NCI-H69 (cell line): ENCODE data around the gene EHD1.

Source experiments
- DNase-seq: peaks from one replicate; lab custom pipeline; 2025; lab: John Stamatoyannopoulos, UW

The EHD1 gene

DNA sequence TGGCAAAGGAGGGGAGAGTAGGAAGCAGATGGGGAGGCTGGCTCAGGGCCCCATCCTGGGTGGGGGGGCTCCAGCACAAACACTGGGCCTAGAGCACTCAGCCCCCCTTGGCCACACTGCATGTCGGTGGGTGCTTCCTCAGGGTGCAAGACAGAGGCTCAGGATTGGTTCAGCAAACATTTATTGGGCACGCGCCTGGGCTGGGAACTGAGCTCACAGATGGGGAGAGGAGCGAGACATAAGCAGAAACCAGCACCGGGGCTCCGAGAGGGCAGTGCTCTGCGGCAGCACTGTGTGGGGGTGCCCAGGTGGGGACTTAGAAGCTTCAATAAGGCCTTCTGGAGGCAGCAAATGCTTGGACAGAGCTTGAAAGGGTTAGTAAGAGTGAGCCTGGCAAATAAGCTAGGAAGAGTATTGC lies 12.1 kb upstream of the EHD1 start:
- no peak for DNase-seq

DNA sequence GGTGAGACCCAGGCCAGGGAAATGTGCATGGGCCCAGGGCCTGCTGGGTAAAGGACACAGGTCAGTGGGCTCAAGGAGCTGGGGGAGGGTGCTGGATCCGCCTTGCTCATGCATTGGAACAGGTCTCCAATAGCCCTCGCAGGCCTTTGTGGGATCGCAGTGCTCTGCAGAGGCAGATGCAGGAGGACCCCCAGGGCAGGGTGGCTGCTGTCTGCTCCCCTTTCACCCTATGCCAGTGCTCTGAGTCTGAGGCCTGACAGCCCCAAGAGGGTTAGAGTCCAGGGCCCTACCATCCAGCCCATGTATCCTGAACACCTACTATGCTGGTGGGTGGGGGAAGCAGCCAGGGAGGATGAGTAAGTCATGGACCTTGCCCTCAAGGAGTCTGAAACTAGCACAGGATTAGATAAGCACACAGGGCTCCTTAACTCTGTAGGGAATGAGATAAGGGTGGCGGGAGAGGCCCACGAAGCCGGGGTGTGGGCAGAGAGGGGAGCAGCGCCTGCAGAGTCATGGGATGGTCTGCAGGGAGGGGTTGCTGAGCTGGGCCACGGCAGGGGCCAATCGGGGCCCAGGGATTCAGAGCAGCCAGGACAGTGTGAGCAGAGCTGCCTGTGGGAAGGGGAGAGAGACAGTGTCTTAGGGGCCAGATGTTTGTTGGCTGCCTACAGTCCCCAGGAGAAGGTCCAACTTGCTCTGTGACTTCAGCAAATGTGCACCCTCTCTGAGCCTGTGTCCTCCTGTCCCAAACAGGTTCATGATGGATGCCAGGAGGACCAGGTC lies 10.5 kb upstream of the EHD1 start:
- no peak for DNase-seq

DNA sequence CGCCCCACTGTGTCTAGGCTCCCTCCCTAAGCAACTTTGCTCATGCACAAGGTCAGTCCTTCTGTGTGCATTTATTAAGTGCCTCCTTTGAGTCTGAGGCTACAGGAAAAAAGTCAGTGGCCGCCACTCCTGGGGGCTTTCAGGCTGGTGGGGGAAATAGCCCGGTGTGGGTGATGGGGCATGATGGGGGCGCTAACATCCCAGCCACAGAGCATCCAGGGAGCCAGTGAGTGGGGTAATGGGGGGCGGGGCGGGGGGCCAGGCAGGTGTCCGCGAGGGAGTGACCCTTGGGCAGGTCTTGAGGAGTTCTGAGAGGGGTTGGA lies 9.9 kb upstream of the EHD1 start:
- DNase-seq: no peak

DNA sequence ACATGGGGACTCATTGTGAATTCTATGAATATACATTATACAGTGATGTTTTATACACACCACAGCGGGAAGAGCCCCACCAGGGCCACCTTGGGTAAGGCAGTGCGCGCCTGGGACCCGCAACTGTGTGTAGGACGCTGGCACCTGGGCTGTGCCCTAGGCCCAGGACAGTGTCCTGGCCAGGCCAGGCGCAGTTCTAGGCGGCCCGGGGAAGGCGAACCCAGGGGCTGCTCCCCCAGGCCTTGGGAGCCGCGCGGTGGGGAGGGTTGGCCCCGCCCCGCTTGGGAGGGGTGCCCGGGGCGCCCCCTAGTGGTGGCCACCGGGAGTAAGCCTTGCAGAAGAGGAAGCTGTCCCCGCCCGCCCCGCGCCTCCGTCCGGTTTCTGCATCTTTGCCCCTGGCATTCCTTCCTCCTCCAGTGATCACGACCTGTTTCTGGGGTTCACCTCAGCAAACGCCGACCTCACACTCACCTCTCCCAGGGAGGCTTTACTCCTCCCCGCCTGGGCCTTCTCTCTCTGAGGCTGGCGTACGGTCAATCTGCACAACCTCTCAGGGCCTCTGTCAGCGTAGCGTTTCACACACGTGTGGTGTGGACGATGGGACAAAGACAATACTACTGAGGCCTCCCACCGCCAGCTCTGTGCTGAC lies 9.5 kb upstream of the EHD1 start:
- peak; percentile 84 for DNase-seq

DNA sequence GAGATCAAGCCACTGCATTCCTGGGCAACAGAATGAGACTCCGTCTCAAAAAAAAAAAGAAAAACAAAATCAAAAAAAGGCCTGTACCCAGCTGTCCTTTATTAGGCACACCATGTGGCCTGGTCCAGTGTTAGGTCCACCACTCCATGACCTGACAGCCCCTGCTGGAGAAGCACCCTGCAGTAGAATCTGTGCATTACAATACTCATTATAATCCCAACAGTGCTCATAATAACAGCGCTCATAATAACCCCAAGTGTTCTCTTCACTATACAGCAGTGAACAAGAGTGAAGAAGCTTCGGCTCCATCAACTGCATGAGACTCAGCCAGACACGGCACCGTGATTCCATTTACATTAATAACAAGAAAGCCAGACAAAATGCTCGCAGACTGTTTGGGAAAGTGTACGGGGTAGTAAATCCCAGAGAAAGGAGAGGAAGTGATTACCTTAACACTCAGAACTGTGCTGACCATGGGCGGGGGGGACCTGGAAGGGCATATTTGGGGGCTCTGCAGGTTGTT lies 8.9 kb upstream of the EHD1 start:
- peak; percentile 40 for DNase-seq

DNA sequence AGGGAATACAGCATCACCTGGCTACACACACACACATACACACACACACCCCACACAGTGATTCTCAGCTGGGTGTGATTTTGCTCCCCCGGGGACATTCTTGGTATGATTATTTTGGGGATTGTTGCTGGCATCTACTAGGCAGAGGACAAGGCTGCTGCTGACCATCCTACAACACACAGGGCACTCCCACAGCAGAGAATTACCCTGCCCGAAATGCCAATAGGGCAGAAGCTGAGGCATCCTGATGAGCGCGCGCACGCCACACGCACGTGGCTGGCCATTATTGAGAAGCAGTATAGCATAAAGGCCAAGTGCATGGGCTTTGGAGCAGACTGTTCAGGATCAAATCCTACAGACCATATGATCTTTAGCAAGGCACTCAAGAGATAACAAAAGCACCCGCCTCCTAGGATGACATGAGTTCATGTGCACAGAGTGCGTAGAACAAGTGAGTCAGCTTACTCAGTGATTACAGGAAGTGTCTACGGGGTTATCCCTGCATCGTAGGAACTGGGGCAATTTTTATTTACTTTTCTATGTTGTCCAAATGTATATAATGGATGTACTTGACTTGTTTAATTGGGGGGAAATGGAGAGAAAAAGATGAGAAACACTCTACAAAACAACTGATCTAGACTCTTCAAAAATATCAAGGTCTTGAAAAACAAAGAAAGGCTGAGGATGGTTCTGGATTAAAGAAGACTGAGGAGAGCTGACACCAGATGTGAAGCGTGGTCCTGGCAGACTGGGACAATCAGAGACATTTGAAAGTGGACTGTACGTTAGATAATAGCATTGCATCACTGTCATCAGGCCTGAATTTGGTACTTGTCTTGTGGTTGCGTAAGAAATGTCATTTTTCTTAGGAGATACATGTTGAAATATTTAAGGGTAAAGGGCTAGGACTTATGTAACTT lies 7.2 kb upstream of the EHD1 start:
- peak; percentile 21 for DNase-seq

DNA sequence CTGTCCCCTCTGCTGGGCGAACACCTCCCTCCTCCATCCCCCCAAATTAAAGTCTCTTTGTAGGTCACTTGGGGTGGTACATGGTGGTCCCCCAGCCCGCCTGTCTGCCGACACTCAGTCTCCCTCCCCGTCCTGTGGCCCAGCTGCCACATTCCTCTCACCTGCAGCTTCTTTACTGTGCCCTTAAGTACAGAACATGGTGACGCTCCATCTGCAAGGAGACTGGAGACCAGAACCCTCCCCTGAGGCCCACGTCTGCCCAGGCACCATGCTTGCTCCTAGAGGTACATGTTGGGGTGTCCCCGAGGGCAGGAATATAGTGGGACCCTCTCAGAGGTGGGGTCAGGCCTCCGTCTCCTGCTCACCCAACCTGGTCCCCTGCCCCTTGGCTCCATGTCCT lies 5.6 kb upstream of the EHD1 start:
- no peak for DNase-seq

GRCh38 chr11:64883575-64883974 lies 5.2 kb upstream of the EHD1 start:
- no peak for DNase-seq

GRCh38 chr11:64882243-64882642 lies 3.8 kb upstream of the EHD1 start:
- DNase-seq: no peak

DNA sequence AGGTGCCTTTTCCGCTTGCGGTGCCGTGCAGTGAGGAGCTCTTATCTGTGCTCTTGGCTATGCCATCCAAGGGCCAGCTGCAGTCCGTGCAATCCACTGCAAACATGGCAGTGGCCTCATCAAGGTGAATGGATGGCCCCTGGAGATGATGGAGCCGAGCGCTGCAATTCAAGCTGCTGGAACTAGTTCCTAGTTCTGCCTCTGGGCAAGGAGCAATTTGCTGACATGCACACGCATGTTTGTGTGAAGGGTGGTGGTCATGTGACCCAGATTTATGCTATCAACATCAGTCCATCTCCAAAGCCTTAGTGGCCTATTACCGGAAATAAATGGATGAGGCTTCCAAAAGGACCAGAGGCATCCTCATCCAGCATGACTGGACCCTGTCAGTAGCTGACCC lies 3.1 kb upstream of the EHD1 start:
- peak; percentile 34 for DNase-seq

DNA sequence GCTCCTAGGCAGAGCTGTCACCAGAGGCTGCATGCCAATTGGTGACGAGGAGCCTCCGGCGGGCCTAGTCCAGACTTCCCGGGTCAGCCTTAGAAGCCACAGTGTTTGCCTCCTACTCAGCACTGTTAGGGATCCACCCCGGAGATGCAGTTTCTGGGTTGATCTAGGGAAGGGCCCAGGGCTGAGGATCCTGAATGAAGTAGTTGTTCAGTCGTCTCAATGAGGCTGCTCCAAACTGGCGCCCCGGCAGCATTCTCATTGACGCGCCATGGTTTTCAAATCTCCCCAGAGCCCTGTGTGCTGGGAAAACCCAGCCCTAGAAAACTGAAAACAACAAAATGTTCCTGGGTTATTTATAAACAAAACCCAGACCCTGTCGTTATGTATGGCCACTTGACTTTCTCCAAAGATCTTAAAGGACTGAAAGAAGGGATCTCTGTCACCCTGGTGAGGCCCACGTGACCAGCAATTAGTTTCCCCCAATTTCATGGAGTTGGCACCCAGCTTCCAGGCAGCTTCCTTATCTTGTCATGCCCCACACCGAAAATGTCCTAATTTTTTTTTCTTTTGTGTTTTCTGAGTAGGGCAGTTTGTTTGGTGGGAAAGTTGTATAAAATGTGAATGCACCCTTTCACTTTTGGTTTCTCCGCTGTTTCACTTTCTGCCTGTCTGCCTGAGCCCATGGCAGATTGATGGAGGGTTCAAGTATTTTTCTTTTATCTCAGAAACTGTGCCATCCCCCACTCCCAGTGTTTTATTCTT lies 2.0 kb upstream of the EHD1 start:
- no peak for DNase-seq

- no peak for DNase-seq
Measured at GRCh38 chr11:64879244-64879900, 951 bp upstream of the EHD1 start.

- no peak for DNase-seq
Measured at GRCh38 chr11:64878223-64878493, 263 bp downstream of the EHD1 start.

DNA sequence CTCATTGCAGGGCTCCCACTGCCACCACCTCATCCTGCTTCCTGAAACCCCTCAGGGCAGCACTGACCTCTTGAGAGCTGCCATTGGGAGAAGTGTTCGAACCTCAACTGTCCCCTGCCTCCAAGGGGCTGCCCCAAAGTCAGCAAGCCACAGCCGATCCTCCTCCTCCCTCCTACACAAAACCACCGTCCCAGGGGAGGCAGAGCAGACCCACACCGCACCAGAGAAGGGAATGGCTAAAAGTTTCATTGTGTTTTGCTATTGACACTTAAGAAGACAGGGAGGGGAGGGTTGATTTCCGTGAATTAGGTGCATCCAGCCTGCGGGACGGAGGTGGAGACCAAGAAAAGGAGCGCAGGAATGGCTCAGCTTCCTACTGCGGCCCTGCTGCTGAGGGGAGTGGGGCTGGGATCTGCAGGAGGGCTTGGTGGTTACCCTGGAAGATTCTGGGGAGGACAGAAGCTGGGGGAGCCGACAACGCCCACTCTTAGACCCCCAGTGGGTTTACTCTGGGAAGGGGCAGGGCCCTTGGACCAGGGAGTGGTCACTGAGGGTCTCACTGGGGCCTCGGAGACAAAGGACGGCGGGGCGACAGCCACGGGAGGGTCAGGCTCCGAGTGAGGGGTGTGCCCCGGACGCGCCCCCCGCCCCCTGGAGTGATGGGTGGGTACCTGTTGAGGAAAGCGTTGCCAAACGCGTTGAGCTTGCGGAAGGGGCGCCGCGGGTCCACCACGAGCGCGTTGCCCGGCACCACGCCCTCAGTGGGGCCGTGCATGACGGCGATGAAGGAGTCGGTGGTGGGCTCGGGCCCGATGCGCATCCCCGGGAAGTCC lies 815 bp downstream of the EHD1 start:
- DNase-seq: peak; percentile 64

GRCh38 chr11:64876835-64877341 lies 1.5 kb downstream of the EHD1 start:
- no peak for DNase-seq

GRCh38 chr11:64876229-64876750 lies 2.1 kb downstream of the EHD1 start:
- no peak for DNase-seq

- DNase-seq: no peak
Measured at GRCh38 chr11:64875369-64876228, 2.8 kb downstream of the EHD1 start.

GRCh38 chr11:64874308-64875240 lies 3.8 kb downstream of the EHD1 start:
- DNase-seq: no peak
